ENCODE data around the gene PEF1.
A peak's percentile ranks its signal among the peaks of the same experiment; 100 is the strongest.

Gene PEF1

DNA sequence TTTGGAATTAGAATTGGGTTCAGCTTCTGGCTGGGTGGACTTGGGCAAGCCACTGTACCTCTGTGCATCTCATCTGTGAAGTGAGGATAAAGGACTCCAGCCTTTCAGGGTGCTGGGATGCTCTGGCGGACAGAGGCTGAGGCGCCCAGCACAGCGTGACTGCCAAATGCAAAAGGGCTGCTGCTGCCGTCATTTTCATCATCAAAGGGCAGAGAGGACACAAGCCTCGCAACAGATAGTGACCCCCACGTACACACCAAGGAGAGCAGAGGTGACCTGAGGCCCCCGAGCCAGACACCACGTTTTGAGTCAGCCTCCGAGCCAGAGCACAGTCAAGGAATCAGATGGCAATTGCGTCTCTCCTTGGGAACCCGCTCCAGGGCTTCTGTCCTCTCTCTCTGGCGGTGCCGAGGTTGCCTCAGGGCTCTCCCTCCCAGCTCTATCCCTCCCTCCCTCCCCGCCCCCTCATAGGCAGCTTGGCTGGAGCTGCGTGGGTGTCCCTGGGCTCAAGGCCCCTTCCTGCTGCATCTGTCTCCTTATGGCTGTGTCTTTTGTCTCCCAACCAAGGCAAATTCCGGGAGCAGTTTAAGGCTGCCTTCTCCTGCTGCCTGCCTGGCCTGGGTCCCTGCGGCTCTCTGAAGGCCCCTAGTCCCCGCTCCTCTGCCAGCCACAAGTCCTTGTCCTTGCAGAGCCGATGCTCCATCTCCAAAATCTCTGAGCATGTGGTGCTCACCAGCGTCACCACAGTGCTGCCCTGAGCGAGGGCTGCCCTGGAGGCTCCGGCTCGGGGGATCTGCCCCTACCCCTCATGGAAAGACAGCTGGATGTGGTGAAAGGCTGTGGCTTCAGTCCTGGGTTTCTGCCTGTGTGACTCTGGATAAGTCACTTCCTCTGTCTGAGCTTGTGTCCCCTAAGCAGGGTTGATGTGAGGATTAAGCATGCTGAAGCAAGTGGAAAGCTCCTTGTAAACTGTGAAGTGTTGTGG lies 18.2 kb downstream of the PEF1 start:
- DNase-seq: no peak

DNA sequence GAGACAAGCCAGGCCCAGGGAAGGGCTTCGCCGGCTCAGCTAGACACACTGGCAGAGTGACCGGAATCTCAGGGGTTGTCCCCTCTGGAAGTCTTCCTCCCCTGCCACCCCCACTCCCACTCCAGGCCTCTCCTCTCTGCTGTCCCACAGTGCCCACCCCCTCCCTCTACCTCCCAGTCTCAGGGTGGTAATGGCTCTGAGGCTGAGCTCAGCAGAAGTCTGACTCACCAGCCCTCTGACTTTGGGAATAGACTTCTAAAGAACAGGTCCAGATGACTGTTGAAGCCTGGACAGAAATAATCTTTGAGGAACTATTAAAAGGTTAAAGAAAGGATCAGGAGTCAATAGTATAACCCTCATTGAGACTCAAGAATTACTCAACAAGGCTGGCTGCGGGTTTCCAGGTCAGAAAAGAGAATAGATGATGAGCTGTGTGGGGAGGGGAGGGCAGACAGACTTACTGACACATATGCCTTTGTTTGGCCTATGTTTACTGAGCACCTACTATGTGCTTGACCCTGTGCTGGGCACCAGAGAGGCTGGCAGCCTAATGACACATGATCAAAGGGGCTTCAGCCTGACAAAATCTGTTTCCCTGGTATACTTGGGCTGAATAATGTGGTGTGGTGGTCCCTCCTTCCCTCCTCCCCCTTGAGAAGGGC lies 19.0 kb downstream of the PEF1 start:
- no peak for DNase-seq

DNA sequence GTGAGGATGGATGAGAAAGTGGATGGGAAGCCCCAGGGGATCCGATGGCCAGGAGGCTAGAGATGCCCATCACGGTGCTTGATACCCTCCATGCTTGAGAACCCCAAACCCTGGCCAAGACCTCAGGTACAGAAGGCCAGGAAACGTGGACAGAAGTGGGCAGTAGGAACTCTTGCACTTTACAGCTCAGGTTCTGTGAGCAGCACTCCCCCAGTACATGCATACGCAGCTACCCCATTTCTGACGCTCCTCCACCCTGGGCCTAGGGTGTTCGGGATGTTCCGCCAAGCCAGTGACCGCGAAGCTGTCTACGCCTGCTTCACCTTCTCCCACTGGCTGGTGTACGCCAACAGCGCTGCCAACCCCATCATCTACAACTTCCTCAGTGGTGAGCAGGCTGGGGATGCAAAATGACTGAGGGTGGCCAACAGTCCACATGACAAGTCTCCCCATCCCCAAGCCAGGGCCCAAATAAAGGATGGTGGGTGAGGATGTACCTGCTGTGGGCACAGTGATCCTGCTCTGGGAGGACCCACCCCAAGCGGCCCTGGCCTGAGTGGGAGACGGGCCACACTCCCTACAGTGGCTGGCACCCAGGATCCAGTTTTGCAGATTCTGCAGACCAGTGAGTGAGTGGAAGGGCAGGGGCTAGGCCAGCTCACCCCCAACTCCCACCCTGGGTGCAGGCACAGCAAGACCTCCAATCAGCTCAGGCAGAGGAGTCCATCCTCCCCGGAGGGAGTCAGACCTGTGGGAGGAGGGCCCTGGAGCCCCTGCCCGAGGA lies 19.8 kb downstream of the PEF1 start:
- no peak for DNase-seq

DNA sequence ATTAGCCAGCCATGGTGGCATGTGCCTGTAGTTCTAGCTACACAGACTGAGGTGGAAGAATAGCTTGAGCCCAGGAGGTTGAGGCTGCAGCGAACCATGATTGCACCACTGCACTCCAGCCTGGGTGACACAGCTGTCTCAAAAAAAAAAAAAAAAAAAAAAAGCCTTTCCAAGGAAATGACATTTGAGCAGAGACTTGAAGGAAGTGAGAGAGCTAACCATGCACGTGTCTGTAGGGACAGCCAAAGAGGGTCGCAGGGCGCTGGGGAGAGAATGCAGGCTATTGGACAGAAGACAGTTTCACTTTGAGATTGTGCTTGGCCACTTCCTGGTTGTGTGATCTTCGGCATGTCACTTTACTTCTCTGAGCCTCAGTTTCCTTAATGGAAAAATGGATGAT lies 20.4 kb downstream of the PEF1 start:
- DNase-seq: no peak

DNA sequence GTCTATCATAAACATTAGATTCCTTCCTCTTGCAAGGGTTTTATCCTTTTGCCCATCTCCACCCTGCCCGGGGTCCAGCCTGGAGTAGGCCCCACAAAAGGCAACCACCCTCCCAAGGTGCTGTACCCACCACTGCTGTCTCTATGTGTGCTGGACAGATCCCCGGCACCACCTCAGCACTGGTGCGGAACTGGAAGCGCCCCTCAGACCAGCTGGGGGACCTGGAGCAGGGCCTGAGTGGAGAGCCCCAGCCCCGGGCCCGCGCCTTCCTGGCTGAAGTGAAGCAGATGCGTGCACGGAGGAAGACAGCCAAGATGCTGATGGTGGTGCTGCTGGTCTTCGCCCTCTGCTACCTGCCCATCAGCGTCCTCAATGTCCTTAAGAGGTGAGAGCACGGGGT lies 21.3 kb downstream of the PEF1 start:
- DNase-seq: no peak

DNA sequence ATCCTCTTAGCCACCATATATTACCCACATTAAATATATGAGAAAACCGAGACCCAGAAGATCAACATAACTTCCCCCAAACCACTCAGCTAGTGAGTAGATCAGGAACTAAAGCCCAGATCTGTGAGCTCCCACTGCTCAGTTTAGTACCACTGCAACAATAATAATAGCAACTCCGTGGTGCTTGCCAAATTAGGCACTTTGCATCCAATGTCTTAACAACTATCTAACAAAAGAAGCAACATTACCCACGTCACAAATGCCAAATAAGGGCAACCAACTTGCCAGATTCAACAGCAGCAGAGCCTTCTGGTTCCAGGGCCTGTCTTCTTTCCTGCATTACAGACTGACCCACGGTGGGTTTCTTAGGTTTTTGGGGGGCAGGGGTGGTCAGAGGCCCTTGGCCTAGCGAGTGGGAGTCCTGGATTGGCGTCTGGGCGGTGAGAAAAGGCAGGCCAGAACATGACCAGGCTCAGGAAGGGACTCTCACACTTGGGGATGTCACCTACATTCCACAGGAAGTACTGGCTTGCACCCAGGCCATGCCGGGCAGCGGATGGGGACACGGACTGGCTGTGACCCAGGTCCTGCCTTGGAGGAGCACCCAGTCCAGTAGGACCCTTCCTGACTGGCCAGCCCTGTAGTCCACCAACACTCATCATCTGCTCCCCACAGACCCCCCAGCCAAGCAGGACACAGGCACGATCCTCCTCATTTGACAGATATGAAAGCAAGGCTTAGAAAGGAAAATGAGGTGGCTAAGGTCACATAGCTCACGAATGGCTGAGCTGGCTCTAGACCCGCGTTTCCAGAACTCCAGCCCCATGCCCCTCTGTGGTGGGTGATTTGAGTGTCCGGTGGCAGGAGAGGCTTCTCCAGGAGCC lies 22.6 kb downstream of the PEF1 start:
- DNase-seq: no peak

DNA sequence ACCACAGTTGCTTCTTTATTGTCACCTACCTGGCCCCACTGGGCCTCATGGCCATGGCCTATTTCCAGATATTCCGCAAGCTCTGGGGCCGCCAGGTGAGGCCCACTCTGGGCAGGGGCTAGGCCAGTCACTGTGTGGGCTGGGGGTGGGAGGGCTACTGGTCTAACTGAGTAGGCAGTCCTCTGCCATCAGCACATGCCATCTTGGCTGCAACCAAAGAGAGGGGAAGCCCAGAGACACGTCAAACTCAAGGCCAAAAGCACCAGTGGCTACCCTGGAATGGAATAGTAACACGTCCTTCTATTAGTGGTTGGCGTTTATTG lies 23.2 kb downstream of the PEF1 start:
- DNase-seq: no peak

DNA sequence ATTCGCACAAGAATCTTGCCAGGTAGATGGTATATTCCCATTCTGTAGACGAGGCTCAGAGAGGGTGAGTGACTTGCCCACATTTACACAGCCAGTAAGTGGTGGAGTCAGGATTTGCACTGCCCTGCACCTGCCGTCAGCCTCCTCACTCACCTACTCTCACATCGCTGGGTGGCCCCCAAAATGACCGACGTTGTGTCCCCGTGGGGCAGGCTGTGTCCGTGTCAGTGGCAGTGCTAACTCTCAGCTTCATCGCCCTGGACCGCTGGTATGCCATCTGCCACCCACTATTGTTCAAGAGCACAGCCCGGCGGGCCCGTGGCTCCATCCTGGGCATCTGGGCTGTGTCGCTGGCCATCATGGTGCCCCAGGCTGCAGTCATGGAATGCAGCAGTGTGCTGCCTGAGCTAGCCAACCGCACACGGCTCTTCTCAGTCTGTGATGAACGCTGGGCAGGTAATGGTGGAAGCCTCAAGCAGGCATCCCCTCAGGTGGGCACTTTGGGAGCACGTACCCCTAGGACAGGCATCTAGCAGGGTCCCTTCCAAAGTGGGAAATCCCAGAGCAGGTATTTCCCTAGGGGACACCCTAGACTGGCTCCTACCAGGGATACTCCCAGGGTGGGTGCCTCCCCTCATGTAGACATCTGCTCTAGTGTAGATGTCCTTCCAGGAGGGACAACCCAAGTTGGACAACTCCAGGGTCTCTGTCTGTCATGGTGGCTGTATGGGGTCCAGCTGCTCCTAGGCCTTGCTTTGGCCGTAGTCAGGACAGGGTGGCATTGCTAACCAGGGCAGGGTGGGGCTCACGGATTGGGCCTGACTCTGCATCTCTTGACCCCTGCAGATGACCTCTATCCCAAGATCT lies 23.8 kb downstream of the PEF1 start:
- DNase-seq: no peak

DNA sequence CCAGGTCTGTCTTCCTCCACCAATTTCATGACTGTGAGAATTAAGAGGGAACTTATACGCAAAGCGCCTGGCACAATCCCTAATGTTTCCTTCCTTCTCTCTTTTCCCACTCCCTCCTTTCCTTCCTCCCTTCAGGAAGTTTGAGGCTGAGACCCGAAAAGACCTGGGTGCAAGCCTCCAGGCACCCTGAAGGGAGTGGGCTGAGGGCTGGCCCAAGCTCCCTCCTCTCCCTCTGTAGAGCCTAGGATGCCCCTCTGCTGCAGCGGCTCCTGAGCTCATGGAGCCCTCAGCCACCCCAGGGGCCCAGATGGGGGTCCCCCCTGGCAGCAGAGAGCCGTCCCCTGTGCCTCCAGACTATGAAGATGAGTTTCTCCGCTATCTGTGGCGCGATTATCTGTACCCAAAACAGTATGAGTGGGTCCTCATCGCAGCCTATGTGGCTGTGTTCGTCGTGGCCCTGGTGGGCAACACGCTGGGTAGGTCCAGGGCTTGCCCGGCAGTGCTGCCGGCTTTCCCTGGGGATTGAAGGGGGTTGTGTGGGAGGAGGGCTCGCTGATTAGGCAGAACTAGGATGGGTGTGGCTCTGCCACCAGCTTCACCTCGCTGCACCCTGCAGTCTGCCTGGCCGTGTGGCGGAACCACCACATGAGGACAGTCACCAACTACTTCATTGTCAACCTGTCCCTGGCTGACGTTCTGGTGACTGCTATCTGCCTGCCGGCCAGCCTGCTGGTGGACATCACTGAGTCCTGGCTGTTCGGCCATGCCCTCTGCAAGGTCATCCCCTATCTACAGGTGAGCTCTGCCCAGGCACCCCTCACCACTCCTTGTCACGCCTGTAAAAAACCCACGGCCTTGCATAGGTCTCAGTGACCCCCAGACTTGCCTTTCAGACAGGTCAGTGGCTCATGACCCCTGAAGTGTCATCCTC lies 25.5 kb downstream of the PEF1 start:
- DNase-seq: no peak

DNA sequence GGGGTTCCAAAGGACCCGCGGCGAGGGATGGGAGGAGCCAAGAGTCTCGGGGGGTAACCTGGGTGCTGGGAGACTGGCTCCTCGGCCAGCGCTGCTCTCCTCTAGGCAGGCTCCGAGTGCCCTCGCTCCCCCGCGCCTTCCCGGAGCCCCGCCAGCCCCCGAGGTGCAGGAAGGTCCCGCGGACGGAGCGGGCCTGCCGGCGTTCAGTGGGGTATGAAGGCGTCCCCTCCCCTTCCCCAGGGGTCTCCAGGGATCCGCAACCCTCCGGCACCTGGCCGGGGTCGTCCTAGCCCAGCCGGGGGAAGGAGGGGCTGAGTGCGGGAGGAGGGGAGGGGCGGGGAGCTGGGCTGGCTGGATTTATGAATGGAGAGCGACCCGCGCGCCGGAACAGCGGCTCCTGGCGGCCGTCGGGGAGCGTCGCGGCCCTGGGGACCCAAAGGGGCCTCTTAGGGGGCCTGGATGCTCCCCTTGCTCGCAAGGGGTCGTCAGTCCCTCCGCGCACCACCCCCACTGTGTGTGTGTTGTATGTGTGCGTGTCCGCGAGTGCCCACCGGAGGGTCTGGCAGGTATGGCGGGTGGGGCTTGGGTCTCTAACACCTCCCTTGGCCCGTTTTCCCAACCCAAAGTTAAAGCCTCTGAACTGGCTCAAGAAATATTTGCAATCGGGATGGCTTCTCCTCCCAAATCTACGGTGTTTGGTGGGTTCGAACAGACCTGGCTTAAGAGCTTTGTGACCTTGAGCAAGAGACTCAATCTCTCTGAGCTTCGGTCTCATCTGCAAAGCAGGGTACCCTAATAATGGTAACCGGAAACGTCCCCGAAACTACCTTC lies 26.5 kb downstream of the PEF1 start:
- peak; percentile 19 for DNase-seq

DNA sequence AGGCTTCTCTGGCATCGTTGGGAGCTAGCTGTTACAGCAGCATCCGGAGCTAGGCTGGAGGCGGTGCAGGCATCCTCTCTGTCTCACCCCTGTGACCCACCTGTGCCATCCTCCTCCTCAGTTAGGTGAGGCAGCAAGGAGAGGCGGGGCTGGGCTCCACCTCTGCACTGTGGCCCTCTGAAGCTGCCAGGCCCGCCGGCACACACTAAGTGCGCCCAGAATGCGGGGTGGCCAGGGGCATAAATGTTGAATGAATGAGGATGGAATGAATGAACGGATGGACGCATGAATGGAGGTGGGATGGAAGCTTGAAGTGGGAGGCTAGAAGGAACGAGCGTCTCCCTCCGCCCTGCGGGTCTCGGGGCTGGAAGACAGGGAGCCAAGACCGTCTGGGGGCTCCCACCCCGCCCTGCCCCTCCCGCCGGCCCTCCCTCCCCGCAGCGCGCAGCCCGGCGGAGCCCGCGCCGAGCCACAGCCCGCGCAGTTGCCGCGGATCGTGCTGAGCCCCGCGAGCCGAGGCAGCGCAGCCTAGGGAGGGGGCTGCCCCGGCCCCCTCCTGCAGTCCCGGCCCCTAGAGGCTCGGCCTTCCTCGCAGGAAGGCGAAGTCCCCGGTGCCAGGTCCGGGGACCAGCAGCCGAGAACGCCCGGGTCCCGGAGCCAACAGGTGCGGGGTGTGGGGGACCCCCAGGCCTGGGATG lies 27.3 kb downstream of the PEF1 start, which contains the start of gene HCRTR1:
TSS of gene HCRTR1 (plus strand) at position 472 of the 698 bp plus-strand sequence. CDS start 1,504 bp downstream, outside the sequence.
- no peak for DNase-seq

DNA sequence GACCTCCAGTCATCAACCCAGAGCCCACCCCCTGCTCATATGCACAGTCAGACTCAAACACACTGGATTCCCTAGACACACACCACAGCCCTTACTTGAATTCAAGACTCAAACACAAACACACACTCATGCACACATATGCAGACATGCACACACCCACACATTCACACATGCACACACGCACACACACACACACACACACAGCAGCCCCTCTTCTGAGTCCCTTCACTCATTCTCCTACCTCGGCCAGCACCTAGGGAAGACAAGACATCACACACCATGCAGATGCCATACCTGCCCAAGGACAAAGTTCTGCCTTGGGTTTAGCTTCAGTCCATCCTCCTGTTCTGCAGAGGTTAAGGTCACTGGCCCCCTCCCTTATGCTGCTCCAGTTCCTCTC lies 28.7 kb downstream of the PEF1 start:
- no peak for DNase-seq

DNA sequence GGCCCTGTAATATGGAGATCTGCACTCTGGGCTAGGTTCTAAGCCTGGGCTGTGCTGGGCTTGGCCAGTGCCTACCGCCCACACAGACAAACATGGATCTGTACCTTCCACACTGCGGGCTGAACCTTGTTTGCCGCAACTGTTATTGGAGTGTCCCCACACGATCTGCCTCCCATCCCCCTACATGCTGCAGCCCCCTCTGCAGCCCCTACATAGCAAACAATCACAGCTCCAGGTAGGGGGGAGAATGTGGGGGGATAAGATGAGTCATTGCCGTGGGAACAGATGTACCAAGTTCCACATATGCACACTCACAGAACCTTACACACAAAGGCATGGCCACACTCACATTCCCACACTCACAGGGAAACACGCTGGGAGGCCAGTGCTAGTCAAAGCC lies 29.3 kb downstream of the PEF1 start:
- no peak for DNase-seq

DNA sequence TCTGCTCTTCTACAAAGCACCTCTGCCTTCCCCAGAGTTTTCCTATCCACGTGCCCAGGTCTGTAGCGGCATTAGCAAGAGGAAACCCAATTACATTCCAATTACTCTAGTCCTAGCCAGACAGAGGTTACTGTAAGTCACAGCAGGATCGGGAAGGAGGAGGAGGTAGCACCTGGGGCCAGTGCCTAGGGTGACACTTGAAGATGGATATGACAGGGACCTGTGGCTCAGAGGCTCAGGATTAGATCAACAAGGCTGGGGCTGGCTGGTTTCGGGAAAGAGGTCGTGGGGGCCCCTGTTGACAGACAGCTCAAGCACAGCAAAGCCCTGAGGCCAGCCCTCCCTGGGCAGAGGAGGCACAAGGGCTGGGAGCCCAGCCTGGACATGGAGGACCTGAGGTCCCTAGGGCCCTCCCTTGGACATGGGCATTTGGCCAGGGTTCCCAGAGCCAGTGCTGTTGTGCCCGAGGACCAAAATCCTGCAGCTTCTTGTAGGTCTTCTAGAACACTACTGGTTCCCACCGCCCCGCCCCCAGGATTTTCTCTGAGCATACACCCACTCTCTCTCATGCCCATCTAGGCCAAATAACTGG lies 30.2 kb downstream of the PEF1 start:
- DNase-seq: no peak

DNA sequence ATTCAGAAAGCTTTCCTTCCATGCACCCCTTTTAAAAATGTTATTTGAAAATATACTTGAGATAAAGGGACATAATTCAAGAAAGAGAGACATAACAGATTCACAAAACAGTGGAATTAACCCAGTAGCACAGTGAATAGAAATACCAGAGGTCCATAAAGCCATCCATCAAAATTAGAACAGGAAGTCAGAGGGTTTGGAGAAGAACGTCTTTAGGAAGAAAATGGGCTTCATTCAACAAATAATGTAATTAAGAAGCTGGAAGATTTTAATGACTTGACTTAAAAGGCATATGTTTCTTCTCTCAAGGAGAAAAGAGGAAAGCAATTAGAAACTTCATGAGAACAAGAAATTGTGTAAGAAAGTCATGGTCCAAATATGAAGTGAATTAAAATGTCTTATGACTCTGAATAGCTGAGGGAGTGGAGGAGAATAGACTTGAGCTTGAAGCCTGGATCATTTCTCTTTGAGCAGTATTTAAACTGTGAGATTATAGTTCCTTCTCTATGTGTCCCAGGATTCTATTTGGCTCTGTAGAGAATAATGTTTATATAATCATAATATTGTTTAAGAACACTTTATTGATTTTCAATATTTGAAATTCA lies 35.1 kb downstream of the PEF1 start:
- no peak for DNase-seq

DNA sequence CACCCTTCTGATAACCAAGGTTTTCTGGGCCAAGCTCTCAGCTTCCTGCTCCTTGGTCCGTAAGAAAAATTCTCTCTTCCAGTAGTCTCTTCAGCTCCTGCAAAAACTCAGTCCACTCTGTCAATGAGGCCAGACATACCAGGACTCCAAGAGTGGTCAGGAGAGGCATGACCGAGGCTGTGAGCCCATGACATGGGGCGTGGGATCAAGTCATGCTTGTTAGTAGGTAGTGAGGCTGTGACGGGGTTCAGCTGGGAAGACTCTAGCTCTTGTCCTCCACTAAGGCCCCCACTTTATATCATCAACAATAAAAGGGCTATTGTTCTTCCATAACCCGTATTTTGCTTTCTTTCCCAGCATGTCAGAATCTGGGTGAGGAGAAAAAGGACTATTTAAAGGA lies 37.3 kb downstream of the PEF1 start:
- no peak for DNase-seq

DNA sequence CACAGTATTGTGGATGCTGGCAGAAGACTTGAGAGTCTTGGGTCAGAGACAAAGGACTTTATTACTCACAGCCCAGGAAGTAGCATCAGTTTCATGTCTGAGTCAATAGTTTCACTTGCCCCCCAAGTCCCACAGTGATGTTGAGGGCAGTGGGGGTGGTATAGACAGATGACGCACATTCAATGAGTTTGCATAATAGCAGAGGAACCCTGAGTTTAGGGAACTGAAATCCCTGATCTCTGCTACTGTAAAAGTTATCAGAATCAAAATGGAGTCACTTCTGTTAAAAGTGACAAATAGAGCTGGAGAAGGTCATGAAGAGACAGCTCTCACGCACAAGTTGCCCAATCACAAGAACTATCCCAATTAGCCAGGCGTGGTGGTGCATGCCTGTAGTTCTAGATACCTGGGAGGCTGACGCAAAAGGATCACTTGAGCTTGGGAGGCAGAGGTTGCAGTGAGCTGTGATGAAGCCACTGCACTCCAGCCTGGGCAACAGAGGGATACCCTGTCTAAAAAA lies 38.7 kb downstream of the PEF1 start:
- no peak for DNase-seq

DNA sequence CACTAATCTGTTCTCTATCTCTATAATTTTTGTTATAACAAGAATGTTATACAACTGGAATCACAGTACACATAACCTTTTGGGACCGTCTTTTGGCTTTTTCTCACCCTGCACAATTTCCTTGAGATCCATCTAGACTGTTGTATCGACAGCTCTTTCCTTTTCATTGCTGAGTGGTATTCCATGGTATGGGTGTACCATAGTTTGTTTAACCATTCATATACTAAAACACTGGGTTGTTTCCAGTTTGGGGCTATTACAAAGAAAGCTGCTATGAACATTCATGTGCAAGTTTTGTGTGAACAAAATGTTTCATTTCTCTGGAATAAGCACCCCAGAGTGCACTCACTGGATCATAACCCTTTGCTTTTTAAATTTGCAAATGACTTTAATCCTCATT lies 42.6 kb downstream of the PEF1 start:
- no peak for DNase-seq

All from NCI-H1092 (cell line).